Activated T-cell treated with anti-CD3 and anti-CD28 coated beads, Interleukin-2, amount 50 U/mL, for 72 hours (primary cell): ENCODE results near the gene ST7L. TPM values are rescaled to one million over a fixed set of nuclear protein-coding genes. Genes with fewer than 3 reads are reported as not detected.

Experiments used
- ATAC-seq, 2 donors: fragments of 150-1000 bp; cut with Tn5 transposase; replicated peaks in 1 of 2; 2 replicates each; pipeline ENCODE4 v1.10.0; 2021; ENCODE audit warnings: moderate library complexity in 2 of 2, mild to moderate bottlenecking in 1 of 2
- DNase-seq, 2 donors: peaks; one replicate each; pipeline ENCODE4 v3.0.0; 2021 to 2022; ENCODE audit warnings: mixed read lengths in 1 of 2
- H3K27ac Mint-ChIP-seq: one replicate; pipeline ENCODE4 v1.8.0; 2022; ENCODE audit warnings: mild to moderate bottlenecking, moderate library complexity, mixed read lengths
- H3K27me3 Mint-ChIP-seq: one replicate; pipeline ENCODE4 v1.8.0; 2022; ENCODE audit warnings: low read depth, mixed read lengths
- H3K36me3 Mint-ChIP-seq, 2 donors: one replicate each; pipeline ENCODE4 v1.8.0; 2022; ENCODE audit warnings: mixed read lengths in 2 of 2, mild to moderate bottlenecking in 1 of 2; ENCODE audit not compliant: insufficient read depth in 2 of 2
- H3K4me1 Mint-ChIP-seq: one replicate; pipeline ENCODE4 v1.8.0; 2022; ENCODE audit warnings: low read depth, mixed read lengths
- H3K4me3 Mint-ChIP-seq, 2 donors: one replicate each; pipeline ENCODE4 v1.8.0; 2022; ENCODE audit warnings: mild to moderate bottlenecking in 2 of 2, mixed read lengths in 2 of 2, moderate library complexity in 2 of 2
- H3K9me3 Mint-ChIP-seq, 2 donors: one replicate each; pipeline ENCODE4 v1.8.0; 2022; ENCODE audit warnings: mixed read lengths in 2 of 2
- total RNA-seq, 2 donors: library from RNA; stranded (reverse); gene quantifications; one replicate each; pipeline ENCODE4 v1.2.3, GENCODE V29; 2022

The ST7L gene
- total RNA-seq, 2 donors from 2014 or later: 17.4 to 18.6 TPM

DNA sequence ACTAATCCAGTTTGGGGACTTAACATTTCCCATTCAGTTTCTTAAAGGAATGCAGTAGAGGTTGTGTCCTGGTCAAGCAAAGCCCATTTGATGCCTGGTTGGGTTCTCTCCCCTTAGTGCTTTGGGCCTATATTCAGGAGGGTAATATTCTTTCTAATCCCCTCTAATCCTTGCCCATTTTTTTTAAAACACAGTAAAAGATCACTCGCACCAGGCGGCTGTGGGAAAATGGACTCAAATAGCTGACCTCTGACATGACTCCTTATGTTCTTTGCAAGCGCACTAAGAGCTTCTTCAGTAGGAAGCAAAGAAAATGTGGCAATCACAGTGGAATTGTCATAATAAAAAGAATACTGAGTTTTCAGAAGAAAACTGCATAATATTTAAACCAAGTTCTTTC, 60.3 kb downstream of the ST7L start:
- H3K36me3 Mint-ChIP-seq: no peaks in the 10 kb centered on the region
- no peak for DNase-seq

DNA sequence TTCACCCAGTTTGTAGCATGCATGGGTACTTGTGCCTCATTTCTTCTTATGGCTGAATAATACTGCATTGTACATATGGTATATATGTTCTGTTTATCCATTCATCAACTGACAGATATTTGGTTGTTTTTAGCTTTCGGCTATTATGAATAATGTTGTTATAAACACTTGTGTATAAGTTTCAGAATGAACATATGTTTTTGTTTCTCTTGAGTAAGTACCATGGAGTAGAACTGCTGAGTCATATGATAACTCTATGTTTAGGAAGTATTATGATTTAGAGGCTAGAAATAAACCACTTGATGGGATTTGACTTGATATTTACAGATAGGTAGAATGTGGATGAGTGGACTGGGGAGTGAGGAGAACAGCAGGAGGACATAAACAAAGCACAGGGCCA, 61.6 kb downstream of the ST7L start:
- ATAC-seq: peak in 1 of 2 donors; percentile 75
- Mint-ChIP-seq H3K4me1 (peaks cover 6% of the 10 kb centered on the region), H3K36me3 (no peaks in the 10 kb centered on the region), H3K4me3 (no peak overlapping the region), H3K27ac (peak overlapping the region; percentile 27), H3K27me3 (no peaks in the 10 kb centered on the region), H3K9me3 (no peaks in the 10 kb centered on the region)
- DNase-seq: no peak

More for the DNA sequence above, 60.3 kb downstream of the ST7L start:
- H3K4me1 Mint-ChIP-seq: peaks cover 6% of the 10 kb centered on the region
- no peak overlapping the region for H3K4me3 Mint-ChIP-seq
- H3K27ac Mint-ChIP-seq: no peak overlapping the region
- no peaks in the 10 kb centered on the region for H3K9me3 Mint-ChIP-seq
- ATAC-seq: no peak
- H3K27me3 Mint-ChIP-seq: no peaks in the 10 kb centered on the region

DNA sequence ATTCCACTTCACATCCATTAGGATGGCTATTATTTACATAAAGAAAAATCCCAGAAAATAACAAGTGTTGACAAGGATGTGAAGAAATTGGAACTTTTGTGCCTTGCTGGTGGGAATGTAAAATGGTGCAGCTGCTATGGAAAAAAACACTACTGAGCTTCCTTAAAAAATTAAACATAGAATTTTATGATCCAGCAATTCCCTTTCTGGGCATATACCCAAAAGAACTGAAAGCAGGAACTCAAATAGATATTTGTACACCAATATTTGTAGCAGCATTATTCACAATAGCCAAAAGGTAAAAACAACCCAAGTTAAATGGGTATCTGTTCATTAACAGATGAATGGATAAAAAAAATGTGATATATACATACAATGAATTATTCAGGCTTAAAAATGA, 64.5 kb downstream of the ST7L start:
- Mint-ChIP-seq H3K4me1 (peaks cover 6% of the 10 kb centered on the region), H3K9me3 (no peaks in the 10 kb centered on the region), H3K36me3 (no peaks in the 10 kb centered on the region), H3K27ac (no peak overlapping the region), H3K4me3 (no peak overlapping the region), H3K27me3 (no peaks in the 10 kb centered on the region)
- DNase-seq (no peak), ATAC-seq (no peak)

DNA sequence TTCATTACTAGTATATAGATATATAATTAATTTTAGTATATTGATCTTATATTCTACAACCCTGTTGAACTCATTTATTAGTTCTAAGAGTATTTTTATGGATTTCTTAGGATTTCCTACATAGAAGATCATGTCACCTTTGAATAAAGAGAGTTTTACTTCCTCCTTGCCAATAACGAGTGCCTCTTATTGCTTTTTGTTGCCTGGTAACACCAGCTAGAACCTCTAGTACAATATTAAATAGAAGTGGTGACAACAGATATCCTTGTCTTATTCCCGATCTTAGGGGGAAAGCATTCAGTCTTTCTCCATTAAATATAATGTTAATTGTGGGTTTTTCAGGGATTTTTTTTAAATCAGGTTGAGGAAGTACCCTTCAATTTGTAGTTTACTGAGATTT, 69.4 kb downstream of the ST7L start:
- no peak for DNase-seq

DNA sequence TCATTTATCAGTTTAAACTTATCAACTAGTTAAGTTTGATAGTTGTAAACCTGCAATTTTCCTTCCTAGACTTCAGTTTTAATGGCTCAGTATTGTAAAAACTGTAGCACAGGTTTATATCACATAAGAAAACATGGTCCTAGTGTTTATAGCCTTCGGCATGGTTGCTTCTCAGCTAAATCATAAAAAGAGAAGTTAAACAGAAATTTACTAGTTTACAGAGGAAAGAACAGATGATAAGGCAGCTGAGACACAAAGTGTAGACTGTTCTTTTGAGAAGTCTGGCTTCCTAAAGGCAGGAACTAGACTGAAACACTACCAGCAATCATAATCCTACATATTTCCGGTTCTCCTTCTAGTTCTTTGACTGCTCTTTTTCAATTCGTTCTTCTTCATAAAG, 70.4 kb downstream of the ST7L start:
- Mint-ChIP-seq H3K4me1 (no peaks in the 10 kb centered on the region), H3K9me3 (no peaks in the 10 kb centered on the region), H3K36me3 (no peaks in the 10 kb centered on the region), H3K27me3 (no peaks in the 10 kb centered on the region), H3K27ac (no peak overlapping the region), H3K4me3 (no peak overlapping the region)
- ATAC-seq: no peak
- DNase-seq: no peak

More for the DNA sequence above, 69.4 kb downstream of the ST7L start:
- H3K4me1 Mint-ChIP-seq: no peaks in the 10 kb centered on the region
- no peaks in the 10 kb centered on the region for H3K9me3 Mint-ChIP-seq
- H3K27ac Mint-ChIP-seq: no peak overlapping the region
- no peak overlapping the region for H3K4me3 Mint-ChIP-seq
- H3K36me3 Mint-ChIP-seq: no peaks in the 10 kb centered on the region
- ATAC-seq: no peak
- no peaks in the 10 kb centered on the region for H3K27me3 Mint-ChIP-seq

DNA sequence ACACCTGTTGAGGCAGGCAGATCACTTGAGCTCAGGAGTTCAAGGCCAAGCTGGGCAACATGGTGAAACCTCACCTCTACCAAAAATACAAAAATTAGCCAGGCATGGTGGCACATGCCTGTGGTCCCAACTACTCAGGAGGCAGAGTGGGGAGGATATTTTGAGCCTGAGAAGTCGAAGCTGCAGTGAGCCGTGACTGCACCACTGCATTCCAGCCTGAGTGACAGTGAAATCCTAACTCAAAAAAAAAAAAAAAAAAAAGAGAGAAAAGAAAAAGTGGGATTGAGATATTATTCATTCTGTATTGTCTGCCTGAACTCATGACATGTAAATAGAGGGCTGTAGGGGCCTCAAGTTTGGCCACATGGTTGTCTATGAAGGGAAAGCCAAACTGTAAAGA, 72.9 kb downstream of the ST7L start:
- DNase-seq (no peak), ATAC-seq (no peak)
- Mint-ChIP-seq H3K4me1 (no peaks in the 10 kb centered on the region), H3K27me3 (no peaks in the 10 kb centered on the region), H3K9me3 (no peaks in the 10 kb centered on the region), H3K4me3 (no peak overlapping the region), H3K27ac (no peak overlapping the region), H3K36me3 (no peaks in the 10 kb centered on the region)

DNA sequence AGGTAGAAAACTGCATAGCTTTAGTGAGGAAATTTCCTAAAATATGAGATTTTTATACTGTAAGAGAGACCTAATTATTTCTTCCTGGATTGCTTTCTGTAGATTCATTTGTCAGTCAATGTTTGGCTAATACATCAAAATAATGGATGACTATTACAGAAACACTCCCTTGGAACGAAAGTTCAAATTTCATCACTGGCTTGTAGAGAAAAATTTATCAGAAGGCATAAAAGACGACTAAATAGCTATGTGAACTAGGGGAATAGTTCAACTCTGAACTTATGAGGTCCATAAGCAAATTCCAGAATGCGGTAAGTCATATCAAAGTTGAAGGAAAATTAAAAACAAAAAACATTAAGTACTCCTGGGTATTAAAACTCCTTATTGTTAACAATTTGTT, 74.2 kb downstream of the ST7L start:
- Mint-ChIP-seq H3K4me3 (no peak overlapping the region), H3K36me3 (no peaks in the 10 kb centered on the region), H3K9me3 (no peaks in the 10 kb centered on the region), H3K27ac (no peak overlapping the region), H3K4me1 (no peaks in the 10 kb centered on the region), H3K27me3 (no peaks in the 10 kb centered on the region)
- no peak for DNase-seq
- no peak for ATAC-seq

DNA sequence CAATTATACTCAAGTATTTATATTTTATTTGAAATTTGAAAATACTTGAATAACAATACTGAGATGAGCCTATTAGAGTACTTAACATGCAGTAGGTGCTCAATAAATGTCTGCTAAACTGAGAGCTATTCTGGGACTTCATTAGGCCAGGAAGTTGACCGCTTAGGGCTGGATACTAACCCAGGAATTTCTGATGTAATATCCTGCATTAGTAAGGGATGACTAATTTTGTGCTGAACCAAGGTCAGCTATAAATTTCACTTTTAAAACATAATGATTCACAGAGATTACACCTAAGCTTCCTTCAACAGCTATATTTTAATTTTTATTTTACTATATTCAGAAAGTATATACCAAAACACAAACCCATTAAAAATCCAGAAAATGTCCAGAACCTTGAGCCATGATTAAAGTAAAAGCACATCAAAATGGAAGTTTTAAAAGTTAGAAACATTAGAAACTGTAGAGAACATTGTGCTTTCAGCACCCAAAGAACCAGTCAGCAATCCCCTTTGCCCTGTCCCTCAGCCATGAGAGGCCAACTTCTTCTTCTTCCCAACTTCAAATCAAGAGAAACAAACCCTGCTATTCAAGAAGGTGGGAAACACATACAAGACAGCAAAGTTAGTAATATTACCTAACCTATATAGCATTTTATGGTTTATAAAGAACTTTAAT, 74.8 kb downstream of the ST7L start:
- Mint-ChIP-seq H3K9me3 (no peaks in the 10 kb centered on the region), H3K27me3 (no peaks in the 10 kb centered on the region)
- ATAC-seq: peak in 1 of 2 donors; percentile 23

DNA sequence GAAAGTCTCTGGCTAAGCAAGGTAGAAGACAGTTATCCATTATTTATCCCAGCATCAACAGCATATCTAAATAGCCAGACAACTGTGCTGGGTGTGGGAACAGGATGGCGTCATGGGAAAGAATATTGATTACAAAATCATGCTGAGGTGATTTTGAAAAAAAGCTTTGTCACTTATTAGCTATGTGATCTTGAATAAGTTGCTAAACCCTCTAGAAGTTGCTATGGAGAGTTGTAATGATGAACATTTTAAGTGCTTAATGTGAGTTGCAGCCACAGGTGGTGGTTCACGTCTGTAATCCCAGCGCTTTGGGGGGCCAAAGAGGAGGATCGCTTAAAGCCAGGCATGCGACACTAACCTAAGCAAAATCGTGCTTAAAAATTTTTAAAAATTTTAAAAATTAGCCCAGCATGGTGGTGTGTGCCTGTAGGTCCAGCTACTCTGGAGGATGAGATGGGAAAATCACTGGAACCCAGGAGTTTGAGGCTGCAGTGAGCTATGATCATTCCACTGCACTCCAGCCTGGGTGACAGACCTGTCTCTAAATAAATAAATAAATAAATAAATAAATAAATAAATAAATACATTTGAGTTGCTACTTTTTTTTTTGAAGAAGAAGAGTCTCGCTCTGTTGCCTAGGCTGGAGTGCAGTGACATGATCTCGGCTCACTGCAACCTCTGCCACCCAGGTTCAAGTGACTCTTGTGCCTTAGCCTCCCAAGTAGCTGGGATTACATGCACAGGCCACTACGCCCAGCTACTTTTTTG, 76.6 kb downstream of the ST7L start:
- H3K36me3 Mint-ChIP-seq: no peaks in the 10 kb centered on the region
- no peak overlapping the region for H3K27ac Mint-ChIP-seq
- ATAC-seq (no peak), DNase-seq (no peak)
- no peaks in the 10 kb centered on the region for H3K27me3 Mint-ChIP-seq
- H3K9me3 Mint-ChIP-seq: no peaks in the 10 kb centered on the region
- no peaks in the 10 kb centered on the region for H3K4me1 Mint-ChIP-seq
- no peak overlapping the region for H3K4me3 Mint-ChIP-seq

More for the DNA sequence above, 74.8 kb downstream of the ST7L start:
- H3K4me3 Mint-ChIP-seq: no peak overlapping the region
- H3K4me1 Mint-ChIP-seq: no peaks in the 10 kb centered on the region
- H3K27ac Mint-ChIP-seq: no peak overlapping the region
- H3K36me3 Mint-ChIP-seq: no peaks in the 10 kb centered on the region
- DNase-seq: no peak

DNA sequence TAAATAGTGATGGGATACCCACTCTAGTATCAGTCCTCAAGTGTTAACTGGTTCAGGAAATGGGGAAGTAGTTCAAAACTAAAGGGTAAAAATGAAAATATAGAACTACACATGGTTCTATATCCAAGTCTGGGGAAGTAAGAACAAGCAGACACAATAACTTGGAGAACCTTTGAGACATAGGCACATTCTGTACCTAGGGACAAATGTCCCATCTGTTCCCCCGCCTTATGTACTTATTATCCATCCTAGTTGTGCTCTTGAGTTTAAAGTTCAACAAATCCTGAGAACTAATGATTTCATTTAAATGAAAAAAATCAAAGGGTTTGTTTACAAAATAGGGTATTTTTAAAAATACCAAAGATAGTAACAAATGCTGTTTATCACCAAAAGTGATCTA, 77.6 kb downstream of the ST7L start:
- ATAC-seq (no peak), DNase-seq (no peak)
- Mint-ChIP-seq H3K4me3 (no peak overlapping the region), H3K27ac (no peak overlapping the region), H3K4me1 (no peaks in the 10 kb centered on the region), H3K36me3 (no peaks in the 10 kb centered on the region), H3K27me3 (no peaks in the 10 kb centered on the region), H3K9me3 (no peaks in the 10 kb centered on the region)

DNA sequence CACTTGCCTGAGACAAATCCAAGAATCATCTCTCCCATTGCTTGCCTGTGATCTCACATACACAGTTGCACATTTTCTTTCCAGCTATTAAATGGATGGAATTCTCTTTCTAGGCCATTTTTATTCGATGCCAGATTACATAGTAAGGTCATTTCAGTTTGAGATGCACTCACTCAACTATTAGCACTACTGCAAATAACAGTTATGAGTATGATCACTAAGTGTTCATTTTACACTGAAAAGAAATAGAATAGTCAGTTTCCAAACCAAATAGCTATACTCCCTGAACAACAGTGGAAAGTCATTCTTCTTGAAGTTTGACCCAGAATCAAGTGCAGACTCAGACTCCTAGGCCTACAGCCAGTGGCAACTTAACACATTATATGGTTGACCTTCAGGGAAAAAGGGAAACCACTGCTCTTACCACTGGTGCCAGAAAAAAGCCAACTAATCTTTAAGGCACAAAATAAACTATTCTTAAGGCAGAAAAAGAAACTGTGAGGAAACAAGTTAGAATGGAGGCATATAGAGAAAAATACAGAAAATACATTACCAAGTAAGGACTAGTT, 78.6 kb downstream of the ST7L start:
- Mint-ChIP-seq H3K27ac (no peak overlapping the region), H3K9me3 (no peaks in the 10 kb centered on the region), H3K27me3 (no peaks in the 10 kb centered on the region), H3K36me3 (no peaks in the 10 kb centered on the region), H3K4me3 (no peak overlapping the region), H3K4me1 (no peaks in the 10 kb centered on the region)
- ATAC-seq: no peak
- DNase-seq: no peak

DNA sequence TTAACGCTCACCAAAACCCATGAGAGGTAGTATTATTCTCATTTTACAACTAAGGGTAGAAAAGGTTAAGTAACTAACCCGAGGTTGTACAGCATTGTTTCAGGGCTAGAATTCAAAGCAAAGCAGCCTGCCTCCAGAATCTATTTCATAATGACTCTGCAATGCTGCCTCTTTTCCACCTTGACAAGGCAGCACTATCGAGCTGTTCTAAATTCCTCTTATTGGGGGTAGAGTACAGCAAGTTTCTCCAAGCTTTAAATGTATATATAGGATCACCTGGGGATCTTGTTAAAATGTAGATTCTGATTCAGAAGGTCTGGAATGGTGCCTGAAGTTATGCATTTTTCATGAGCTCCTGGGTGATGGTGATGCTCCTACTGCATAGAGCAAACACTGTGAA, 80.1 kb downstream of the ST7L start:
- H3K27me3 Mint-ChIP-seq: no peaks in the 10 kb centered on the region
- H3K27ac Mint-ChIP-seq: no peak overlapping the region
- H3K4me1 Mint-ChIP-seq: no peaks in the 10 kb centered on the region
- DNase-seq (no peak), ATAC-seq (no peak)
- H3K9me3 Mint-ChIP-seq: no peaks in the 10 kb centered on the region
- H3K36me3 Mint-ChIP-seq: no peaks in the 10 kb centered on the region
- H3K4me3 Mint-ChIP-seq: no peak overlapping the region

DNA sequence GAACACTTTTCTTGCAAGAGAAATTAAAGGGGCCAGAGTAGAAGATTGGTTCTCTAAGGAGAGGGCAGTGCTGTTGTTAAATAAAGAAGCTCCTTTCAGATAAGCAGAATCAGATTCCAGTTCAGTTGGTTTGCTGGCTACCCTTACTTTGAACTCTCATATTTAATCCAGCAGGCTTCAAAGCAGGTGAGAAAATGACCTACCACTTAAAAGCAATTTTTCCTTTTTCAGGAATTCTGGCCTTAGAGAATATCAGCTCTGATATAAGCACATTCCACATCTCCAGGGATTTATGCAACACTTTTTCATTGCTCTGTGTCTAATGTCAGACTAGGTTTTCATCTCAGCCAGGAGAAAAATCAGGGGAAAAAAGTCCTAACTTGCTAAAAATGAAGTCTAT, 81.5 kb downstream of the ST7L start:
- H3K4me3 Mint-ChIP-seq: no peak overlapping the region
- H3K27me3 Mint-ChIP-seq: no peaks in the 10 kb centered on the region
- no peaks in the 10 kb centered on the region for H3K36me3 Mint-ChIP-seq
- no peak for DNase-seq
- H3K4me1 Mint-ChIP-seq: no peaks in the 10 kb centered on the region
- ATAC-seq: no peak
- no peak overlapping the region for H3K27ac Mint-ChIP-seq
- no peaks in the 10 kb centered on the region for H3K9me3 Mint-ChIP-seq
